ENCODE measurements around the gene CASP8. TPM values are rescaled to one million over a fixed set of nuclear protein-coding genes. Genes with fewer than 3 reads are reported as not detected.

The CASP8 gene
- total and polyA plus RNA-seq, 2 of the 13 experiments (the other 11 are each of a cell fraction or from before 2014, with no cell fraction given): 25.0 to 52.8 TPM

GRCh38 chr2:201219328-201220096 lies 40.8 kb upstream of the CASP8 start:
- TF ChIP-seq JUND (CRISPR knock-in tag; IDR thresholded peaks at IDR 0.05) (no peak), MEIS2 (CRISPR knock-in tag; IDR thresholded peaks at IDR 0.05) (no peak), FOXK2 (IDR thresholded peaks at IDR 0.05) (no peak), ZNF589 (CRISPR knock-in tag; conservative IDR thresholded peaks at IDR 0.05) (no peak)
- TSS peak; percentile 17 for BruUV-seq (replicated peaks)
- Histone ChIP-seq H3K4me2 (ENCODE audit: low read depth, low read length) (no peak overlapping the region), H3K36me3 (replicated peaks in 1 of 2; ENCODE audit: control insufficient read depth in 1 of 2, insufficient read depth in 2 of 2, low read length in 2 of 2) (peaks cover 12 to 37% of the 10 kb centered on the region in 2 experiments), H2AFZ (ENCODE audit: low read length) (no peak overlapping the region), H3K9ac (ENCODE audit: insufficient read depth, low read depth, low read length) (no peak overlapping the region), H3K27ac (ENCODE audit: extremely low read length, insufficient read depth, low read length) (no peak overlapping the region), H3K4me1 (ENCODE audit: insufficient read depth, low read length) (peaks cover 22% of the 10 kb centered on the region), H3K27me3 (ENCODE audit: control insufficient read depth in 1 of 2, insufficient read depth in 2 of 2, low read length in 2 of 2) (no peaks in the 10 kb centered on the region), H4K20me1 (ENCODE audit: insufficient read depth, low read length) (no peaks in the 10 kb centered on the region), H3K4me3 (replicated peaks in 1 of 3; ENCODE audit: insufficient read depth in 1 of 3, low read depth in 2 of 3, low read length in 3 of 3) (no peak overlapping the region), H3K79me2 (ENCODE audit: insufficient read depth, low read length) (no peaks in the 10 kb centered on the region), H3K9me3 (ENCODE audit: low read length) (no peaks in the 10 kb centered on the region)
- ChIA-PET POLR2A (interaction anchor here (2.8 to 3.3 kb wide), 2 partner anchors 13 to 15 kb away, joined by 11 to 21 read pairs; no protein-coding TSS in a partner anchor), CTCF (ENCODE audit: low intra/inter-chr PET ratio, low total read pairs) (no interaction called here)
- in situ Hi-C loops (cut with HindIII; ENCODE audit: extremely low pct_ligation_motif_present, low pct_unique_long_range_greater_than_20kb) (no loop called here), intact Hi-C loops (cut with micrococcal nuclease; ENCODE audit: unreplicated experiment) (no loop called here)
- ATAC-seq (no peak), FAIRE-seq (no peak), DNase-seq (ENCODE audit: low spot score) (no peak)
- WGBS (ENCODE audit: low lambda C conversion rate): 97% methylated on average over 5 of the region's 5 CpGs

DNA sequence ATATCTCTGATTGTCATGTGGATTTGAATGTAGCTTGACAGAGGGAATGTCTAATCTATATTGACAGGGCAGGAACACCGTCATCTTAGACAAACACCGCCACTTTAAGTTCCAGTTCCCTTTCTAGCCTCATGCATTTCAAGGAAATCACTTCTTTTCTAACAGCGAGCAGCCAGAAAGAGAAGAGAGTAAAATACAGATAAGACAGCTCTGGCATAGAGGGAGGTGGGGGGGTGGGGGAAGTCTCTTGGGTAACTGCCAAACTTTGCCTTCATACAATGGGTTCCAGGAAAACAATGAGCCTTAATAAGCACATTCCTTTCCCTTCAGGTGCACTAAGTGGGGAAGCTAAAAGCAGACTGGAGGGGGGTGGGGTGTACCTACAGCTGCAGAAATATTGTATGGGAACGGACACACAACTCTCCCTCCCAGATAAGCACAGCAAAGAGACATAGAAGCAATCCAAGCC lies 40.2 kb upstream of the CASP8 start:
- 93% methylated on average over 4 of the region's 4 CpGs for WGBS (ENCODE audit: low lambda C conversion rate)
- peaks cover 22% of the 10 kb centered on the region for H3K4me1 ChIP-seq (ENCODE audit: insufficient read depth, low read length)
- no peak overlapping the region for H3K4me2 ChIP-seq (ENCODE audit: low read depth, low read length)
- H3K36me3 ChIP-seq (replicated peaks in 1 of 2; ENCODE audit: control insufficient read depth in 1 of 2, insufficient read depth in 2 of 2, low read length in 2 of 2): peaks cover 12 to 37% of the 10 kb centered on the region in 2 experiments
- in situ Hi-C loops (cut with HindIII; ENCODE audit: extremely low pct_ligation_motif_present, low pct_unique_long_range_greater_than_20kb) (no loop called here), intact Hi-C loops (cut with micrococcal nuclease; ENCODE audit: unreplicated experiment) (no loop called here)
- no peak for TF ChIP-seq ZNF672 (CRISPR knock-in tag; IDR thresholded peaks at IDR 0.05)
- no peak for TF ChIP-seq SOX13 (IDR thresholded peaks at IDR 0.05)
- TF ChIP-seq SOX13 (CRISPR knock-in tag; conservative IDR thresholded peaks at IDR 0.05 in 1 of 2, IDR thresholded peaks at IDR 0.05 in 1 of 2): peak in 1 of 2 experiments; percentile 57; a peak in 2 of 4 replicates
- no peak for TF ChIP-seq RFXANK (CRISPR knock-in tag; IDR thresholded peaks at IDR 0.05)
- TF ChIP-seq ZNF619 (CRISPR knock-in tag; IDR thresholded peaks at IDR 0.05): no peak
- no peak for TF ChIP-seq ZBTB1 (CRISPR knock-in tag; IDR thresholded peaks at IDR 0.05; ENCODE audit: borderline replicate concordance)
- no peak for TF ChIP-seq MZF1 (CRISPR knock-in tag; IDR thresholded peaks at IDR 0.05; ENCODE audit: borderline replicate concordance)
- TF ChIP-seq SOX5 (CRISPR knock-in tag; IDR thresholded peaks at IDR 0.05; ENCODE audit: borderline replicate concordance): peak; percentile 33; the same call in 1 of the 2 replicates
- no peak for DNase-seq (ENCODE audit: low spot score)
- ATAC-seq: no peak
- no peaks in the 10 kb centered on the region for H4K20me1 ChIP-seq (ENCODE audit: insufficient read depth, low read length)
- no peak overlapping the region for H3K4me3 ChIP-seq (replicated peaks in 1 of 3; ENCODE audit: insufficient read depth in 1 of 3, low read depth in 2 of 3, low read length in 3 of 3)
- ChIA-PET CTCF (ENCODE audit: low intra/inter-chr PET ratio, low total read pairs) (no interaction called here), POLR2A (interaction anchor here (2.8 to 3.3 kb wide), 2 partner anchors 13 to 15 kb away, joined by 11 to 21 read pairs; no protein-coding TSS in a partner anchor)
- no peak overlapping the region for H2AFZ ChIP-seq (ENCODE audit: low read length)
- no peaks in the 10 kb centered on the region for H3K79me2 ChIP-seq (ENCODE audit: insufficient read depth, low read length)
- no peak for FAIRE-seq
- H3K9ac ChIP-seq (ENCODE audit: insufficient read depth, low read depth, low read length): no peak overlapping the region
- no peaks in the 10 kb centered on the region for H3K9me3 ChIP-seq (ENCODE audit: low read length)
- no TSS peak for BruUV-seq (replicated peaks)
- no peaks in the 10 kb centered on the region for H3K27me3 ChIP-seq (ENCODE audit: control insufficient read depth in 1 of 2, insufficient read depth in 2 of 2, low read length in 2 of 2)
- no peak overlapping the region for H3K27ac ChIP-seq (ENCODE audit: extremely low read length, insufficient read depth, low read length)

Data from HepG2 (cell line).